ENCODE results near the gene ASTN2. TPM values are rescaled to one million over a fixed set of nuclear protein-coding genes. Genes with fewer than 3 reads are reported as not detected.

ASTN2 gene
- total and polyA plus RNA-seq, 9 of the 15 experiments (the other 6 are each of a cell fraction or from before 2014, with no cell fraction given): 0.56 to 3.5 (median 1.9) TPM

DNA sequence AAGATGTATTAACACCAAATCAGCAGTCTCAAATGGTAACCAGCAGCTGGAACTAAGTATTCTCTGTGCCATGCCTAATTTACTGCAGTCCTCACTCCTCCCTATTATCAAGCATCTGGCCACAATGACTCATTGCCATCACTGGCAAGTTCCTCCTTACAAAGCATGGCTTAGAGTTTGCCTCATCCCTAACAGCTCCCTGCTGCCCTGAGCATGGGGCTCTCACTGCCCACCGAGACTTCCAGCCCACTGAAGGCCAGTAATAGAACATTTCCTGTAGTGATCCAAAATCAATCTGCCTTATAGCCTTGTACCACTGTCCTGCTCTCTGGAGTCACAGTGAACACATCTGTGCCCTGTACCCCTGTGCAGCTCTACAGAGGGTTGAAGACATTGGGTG, 939.7 kb downstream of the ASTN2 start (continued):
- TF ChIP-seq CBX8 (IDR thresholded peaks at IDR 0.05; ENCODE audit: borderline replicate concordance, extremely low read depth, low read depth, low read length, poor library complexity, severe bottlenecking) (no peak), SPI1 (IDR thresholded peaks at IDR 0.05; ENCODE audit: borderline replicate concordance, low read depth, low read length) (no peak), ZNF778 (CRISPR knock-in tag; IDR thresholded peaks at IDR 0.05) (no peak), MXI1 (IDR thresholded peaks at IDR 0.05; ENCODE audit: low read depth, low read length) (no peak), MAFK (IDR thresholded peaks at IDR 0.05; ENCODE audit: low read length) (no peak), SMARCA4 (IDR thresholded peaks at IDR 0.05) (peak; percentile 73; the same call in 1 of the 2 replicates), CEBPG (CRISPR knock-in tag; IDR thresholded peaks at IDR 0.05) (no peak; the same call in 1 of the 2 replicates), CEBPG (tag; conservative IDR thresholded peaks at IDR 0.05 in 1 of 2, IDR thresholded peaks at IDR 0.05 in 1 of 2) (0 out of 4 replicates have a peak, but pooled peaks of 1 of the 2 experiments have one; percentile 19), LCOR (CRISPR knock-in tag; IDR thresholded peaks at IDR 0.05) (no peak), ZNF57 (CRISPR knock-in tag; IDR thresholded peaks at IDR 0.05) (no peak), RBM14 (IDR thresholded peaks at IDR 0.05; ENCODE audit: borderline replicate concordance, insufficient read depth, low read depth, low read length) (no peak), ZNF184 (CRISPR knock-in tag; IDR thresholded peaks at IDR 0.05) (no peak), ZNF76 (CRISPR knock-in tag; IDR thresholded peaks at IDR 0.05; ENCODE audit: borderline replicate concordance) (no peak), MED1 (CRISPR knock-in tag; IDR thresholded peaks at IDR 0.05; ENCODE audit: borderline replicate concordance) (no peak), BHLHE40 (IDR thresholded peaks at IDR 0.05; ENCODE audit: low read length) (no peak), PRMT5 (CRISPR knock-in tag; IDR thresholded peaks at IDR 0.05) (no peak), HDAC6 (IDR thresholded peaks at IDR 0.05; ENCODE audit: low read depth, low read length) (no peak), ZNF445 (CRISPR knock-in tag; IDR thresholded peaks at IDR 0.05; ENCODE audit: low read depth) (no peak), TAF15 (IDR thresholded peaks at IDR 0.05; ENCODE audit: low read depth, low read length) (no peak)
- TF ChIP-seq, protein P1, sequence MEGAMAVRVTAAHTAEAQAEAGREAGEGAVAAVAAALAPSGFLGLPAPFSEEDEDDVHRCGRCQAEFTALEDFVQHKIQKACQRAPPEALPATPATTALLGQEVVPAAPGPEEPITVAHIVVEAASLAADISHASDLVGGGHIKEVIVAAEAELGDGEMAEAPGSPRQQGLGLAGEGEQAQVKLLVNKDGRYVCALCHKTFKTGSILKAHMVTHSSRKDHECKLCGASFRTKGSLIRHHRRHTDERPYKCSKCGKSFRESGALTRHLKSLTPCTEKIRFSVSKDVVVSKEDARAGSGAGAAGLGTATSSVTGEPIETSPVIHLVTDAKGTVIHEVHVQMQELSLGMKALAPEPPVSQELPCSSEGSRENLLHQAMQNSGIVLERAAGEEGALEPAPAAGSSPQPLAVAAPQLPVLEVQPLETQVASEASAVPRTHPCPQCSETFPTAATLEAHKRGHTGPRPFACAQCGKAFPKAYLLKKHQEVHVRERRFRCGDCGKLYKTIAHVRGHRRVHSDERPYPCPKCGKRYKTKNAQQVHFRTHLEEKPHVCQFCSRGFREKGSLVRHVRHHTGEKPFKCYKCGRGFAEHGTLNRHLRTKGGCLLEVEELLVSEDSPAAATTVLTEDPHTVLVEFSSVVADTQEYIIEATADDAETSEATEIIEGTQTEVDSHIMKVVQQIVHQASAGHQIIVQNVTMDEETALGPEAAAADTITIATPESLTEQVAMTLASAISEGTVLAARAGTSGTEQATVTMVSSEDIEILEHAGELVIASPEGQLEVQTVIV (CRISPR knock-in tag; IDR thresholded peaks at IDR 0.05; ENCODE audit: borderline replicate concordance): no peak
- TF ChIP-seq, protein P2, sequence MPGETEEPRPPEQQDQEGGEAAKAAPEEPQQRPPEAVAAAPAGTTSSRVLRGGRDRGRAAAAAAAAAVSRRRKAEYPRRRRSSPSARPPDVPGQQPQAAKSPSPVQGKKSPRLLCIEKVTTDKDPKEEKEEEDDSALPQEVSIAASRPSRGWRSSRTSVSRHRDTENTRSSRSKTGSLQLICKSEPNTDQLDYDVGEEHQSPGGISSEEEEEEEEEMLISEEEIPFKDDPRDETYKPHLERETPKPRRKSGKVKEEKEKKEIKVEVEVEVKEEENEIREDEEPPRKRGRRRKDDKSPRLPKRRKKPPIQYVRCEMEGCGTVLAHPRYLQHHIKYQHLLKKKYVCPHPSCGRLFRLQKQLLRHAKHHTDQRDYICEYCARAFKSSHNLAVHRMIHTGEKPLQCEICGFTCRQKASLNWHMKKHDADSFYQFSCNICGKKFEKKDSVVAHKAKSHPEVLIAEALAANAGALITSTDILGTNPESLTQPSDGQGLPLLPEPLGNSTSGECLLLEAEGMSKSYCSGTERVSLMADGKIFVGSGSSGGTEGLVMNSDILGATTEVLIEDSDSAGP (CRISPR knock-in tag; IDR thresholded peaks at IDR 0.05): no peak
- TF ChIP-seq, protein P3, sequence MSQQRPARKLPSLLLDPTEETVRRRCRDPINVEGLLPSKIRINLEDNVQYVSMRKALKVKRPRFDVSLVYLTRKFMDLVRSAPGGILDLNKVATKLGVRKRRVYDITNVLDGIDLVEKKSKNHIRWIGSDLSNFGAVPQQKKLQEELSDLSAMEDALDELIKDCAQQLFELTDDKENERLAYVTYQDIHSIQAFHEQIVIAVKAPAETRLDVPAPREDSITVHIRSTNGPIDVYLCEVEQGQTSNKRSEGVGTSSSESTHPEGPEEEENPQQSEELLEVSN (IDR thresholded peaks at IDR 0.05; ENCODE audit: borderline replicate concordance in 1 of 2, extremely low read depth in 1 of 2, insufficient read depth in 1 of 2, insufficient read length in 1 of 2, low read depth in 1 of 2, low read length in 1 of 2, poor library complexity in 1 of 2, severe bottlenecking in 1 of 2): no peak
- TF ChIP-seq, protein P4, sequence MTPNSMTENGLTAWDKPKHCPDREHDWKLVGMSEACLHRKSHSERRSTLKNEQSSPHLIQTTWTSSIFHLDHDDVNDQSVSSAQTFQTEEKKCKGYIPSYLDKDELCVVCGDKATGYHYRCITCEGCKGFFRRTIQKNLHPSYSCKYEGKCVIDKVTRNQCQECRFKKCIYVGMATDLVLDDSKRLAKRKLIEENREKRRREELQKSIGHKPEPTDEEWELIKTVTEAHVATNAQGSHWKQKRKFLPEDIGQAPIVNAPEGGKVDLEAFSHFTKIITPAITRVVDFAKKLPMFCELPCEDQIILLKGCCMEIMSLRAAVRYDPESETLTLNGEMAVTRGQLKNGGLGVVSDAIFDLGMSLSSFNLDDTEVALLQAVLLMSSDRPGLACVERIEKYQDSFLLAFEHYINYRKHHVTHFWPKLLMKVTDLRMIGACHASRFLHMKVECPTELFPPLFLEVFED (CRISPR knock-in tag; conservative IDR thresholded peaks at IDR 0.05): no peak

Data from K562 (cell line).